GM21825 (cell line): Measurements from ENCODE around the gene IL21R.
"Not testable (repeated sequence)": the region's sequence is repeated elsewhere in the genome, so short reads cannot be mapped to it uniquely, and the experiment has no call there.

Experiments used
- ATAC-seq: cut with Tn5 transposase; IDR thresholded peaks from one replicate; pipeline ENCODE4 v1.9.1; 2021; ENCODE audit warnings: mild to moderate bottlenecking, moderate library complexity; ENCODE audit not compliant: unreplicated experiment

Gene IL21R

GRCh38 chr16:27441998-27442397 lies 40.0 kb downstream of the IL21R start:
- ATAC-seq = no peak

DNA sequence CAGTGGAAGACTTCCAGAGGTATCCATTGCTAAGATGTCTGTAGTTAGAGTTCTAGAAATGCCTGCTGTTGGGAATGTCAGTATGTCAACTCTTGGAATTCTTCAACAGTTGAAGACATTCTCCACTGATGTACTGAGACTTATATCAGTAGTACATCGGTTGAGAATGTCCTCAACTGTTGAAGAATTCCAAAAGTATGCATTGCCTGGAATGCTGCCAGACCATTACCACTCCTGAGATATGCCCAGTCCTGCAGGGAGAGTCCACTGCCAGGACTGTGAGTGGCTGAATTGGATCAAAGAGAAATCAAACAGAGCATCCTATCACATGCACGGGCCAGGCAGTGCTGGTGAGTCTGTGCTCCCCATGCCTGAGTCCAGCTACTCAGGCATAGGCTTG lies 42.0 kb downstream of the IL21R start:
- ATAC-seq = no peak

DNA sequence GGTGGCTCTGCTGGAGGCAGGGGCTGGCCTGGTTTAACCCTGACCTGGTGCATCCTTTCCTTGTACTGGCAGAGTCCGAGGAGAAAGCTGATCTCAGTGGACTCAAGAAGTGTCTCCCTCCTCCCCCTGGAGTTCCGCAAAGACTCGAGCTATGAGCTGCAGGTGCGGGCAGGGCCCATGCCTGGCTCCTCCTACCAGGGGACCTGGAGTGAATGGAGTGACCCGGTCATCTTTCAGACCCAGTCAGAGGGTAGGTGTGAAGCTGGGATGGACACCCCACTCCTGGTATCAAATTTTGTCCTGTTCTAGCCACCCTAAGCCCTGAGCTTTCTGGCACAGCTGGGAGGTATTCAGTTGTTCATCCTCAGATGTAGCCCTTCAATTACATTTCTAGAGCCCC lies 42.5 kb downstream of the IL21R start:
- no peak for ATAC-seq

DNA sequence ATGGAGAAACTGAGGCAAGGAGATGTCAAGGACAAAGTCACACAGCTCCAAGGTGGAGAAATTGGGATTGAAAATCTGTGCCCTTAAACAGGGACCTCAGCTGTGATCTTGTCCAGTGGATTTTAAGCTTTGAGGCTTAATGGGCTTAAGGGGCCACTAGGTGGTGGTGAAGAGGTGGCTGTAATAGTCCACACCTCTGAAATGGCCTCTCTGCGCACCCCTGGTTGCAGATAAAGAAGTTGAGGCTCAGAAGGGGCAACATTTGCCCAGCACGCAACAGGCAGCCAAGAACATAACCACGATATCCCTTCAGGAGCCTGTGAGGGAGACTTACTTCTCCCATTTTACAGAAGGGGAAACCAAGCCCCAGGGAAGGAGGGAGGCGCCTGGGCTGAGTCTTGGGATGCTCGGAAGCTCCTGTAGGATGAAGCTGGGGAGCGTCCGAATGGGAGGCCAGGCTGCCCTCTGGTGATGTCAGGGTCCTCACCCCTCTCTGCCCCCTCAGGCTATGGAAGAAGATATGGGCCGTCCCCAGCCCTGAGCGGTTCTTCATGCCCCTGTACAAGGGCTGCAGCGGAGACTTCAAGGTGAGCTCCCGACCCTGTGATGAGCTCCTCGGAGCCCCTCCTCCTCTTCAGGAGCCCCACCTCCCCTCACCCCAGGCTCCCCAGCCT lies 43.7 kb downstream of the IL21R start:
- no peak for ATAC-seq

- no peak for ATAC-seq
Observed at GRCh38 chr16:27446721-27447120, 44.7 kb downstream of the IL21R start.

DNA sequence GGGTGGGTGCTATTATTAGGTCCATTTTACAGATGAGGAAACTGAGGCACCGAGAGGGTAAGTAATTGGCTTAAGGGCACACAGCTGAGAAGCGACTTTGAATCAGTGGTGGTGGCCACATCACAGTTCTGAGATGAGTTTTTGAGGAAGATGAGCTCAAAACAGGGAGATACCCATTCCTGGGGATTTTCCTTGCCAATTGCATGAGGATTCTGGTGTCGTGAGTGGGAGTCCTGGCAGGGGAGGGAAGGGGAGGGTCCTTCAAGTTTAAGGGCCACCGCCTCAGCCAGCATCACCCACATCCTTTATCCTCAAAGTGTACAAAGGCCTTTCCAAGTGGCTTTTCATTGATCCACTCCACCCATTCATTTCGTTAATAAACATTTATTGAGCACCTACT lies 45.3 kb downstream of the IL21R start:
- ATAC-seq = no peak

DNA sequence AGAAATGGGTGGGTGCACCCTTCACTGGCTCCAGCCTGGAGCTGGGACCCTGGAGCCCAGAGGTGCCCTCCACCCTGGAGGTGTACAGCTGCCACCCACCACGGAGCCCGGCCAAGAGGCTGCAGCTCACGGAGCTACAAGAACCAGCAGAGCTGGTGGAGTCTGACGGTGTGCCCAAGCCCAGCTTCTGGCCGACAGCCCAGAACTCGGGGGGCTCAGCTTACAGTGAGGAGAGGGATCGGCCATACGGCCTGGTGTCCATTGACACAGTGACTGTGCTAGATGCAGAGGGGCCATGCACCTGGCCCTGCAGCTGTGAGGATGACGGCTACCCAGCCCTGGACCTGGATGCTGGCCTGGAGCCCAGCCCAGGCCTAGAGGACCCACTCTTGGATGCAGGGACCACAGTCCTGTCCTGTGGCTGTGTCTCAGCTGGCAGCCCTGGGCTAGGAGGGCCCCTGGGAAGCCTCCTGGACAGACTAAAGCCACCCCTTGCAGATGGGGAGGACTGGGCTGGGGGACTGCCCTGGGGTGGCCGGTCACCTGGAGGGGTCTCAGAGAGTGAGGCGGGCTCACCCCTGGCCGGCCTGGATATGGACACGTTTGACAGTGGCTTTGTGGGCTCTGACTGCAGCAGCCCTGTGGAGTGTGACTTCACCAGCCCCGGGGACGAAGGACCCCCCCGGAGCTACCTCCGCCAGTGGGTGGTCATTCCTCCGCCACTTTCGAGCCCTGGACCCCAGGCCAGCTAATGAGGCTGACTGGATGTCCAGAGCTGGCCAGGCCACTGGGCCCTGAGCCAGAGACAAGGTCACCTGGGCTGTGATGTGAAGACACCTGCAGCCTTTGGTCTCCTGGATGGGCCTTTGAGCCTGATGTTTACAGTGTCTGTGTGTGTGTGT lies 46.8 kb downstream of the IL21R start:
- ATAC-seq = no peak

- peak; percentile 62 for ATAC-seq
Observed at GRCh38 chr16:27449434-27450195, 47.6 kb downstream of the IL21R start.

DNA sequence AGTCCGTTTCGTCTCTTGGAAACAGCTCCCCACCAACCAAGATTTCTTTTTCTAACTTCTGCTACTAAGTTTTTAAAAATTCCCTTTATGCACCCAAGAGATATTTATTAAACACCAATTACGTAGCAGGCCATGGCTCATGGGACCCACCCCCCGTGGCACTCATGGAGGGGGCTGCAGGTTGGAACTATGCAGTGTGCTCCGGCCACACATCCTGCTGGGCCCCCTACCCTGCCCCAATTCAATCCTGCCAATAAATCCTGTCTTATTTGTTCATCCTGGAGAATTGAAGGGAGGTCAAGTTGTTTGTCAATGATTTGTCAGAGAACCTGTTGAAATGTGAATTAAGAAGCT lies 48.2 kb downstream of the IL21R start:
- ATAC-seq = peak; percentile 15

DNA sequence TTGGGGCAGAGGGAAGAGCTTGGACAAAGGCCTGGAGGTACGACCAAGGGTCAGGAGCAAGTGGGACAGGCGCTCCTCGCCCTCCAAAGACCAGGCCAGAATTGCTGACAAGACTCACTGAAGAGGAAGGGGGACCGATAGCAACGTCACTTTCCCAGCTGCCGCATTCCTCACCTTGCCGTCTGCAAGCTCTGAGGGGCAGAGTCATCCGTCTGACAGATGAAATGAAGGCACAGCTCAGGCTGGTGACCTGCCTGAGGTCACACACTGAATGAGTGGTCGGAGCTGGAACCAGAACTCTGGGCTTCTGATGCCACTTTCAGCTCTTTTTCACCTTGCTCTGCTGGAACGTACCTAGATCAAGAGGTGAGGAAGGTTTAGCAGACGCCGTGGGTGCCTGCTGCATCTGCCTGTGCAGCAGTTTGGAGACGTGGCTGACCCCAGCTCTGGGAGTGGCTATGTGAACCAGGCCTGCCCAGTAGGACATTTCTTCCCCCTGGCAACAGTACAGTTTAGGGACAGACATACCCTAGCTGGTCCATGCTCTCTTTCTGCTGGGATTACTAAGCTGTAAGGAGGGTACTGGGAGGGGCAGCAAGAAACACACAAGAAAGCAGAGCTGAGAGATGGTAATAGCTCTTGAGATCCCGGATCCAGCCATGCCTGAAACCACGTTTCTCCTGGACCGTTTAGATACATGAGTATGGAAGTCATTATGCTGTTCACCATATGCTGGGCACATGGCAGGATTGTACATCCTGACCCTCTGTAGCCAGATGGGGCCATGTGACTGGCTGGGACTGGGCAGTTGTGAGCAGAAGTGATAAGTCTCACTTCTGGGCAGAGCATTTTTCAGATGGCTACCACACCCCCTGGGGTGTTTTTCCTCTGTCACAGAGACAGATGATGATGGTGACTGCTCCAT lies 50.9 kb downstream of the IL21R start:
- ATAC-seq = no peak

DNA sequence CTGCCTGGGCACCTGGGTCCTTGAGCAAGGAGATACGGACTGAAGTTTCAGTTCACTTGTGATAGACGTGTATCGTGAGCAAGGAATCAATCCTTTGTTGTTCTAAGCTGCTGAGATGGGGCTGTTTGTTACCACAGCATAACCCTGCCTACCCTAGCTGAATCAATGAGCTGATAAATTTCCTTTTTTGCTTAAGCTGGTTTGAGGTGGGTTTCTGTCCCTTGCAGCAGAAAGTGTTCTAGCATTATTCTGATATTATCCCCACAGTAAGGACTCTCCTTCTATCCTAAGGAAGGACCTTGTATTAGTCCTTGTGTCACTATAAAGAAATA lies 51.5 kb downstream of the IL21R start:
- ATAC-seq = no peak

GRCh38 chr16:27455700-27456099 lies 53.7 kb downstream of the IL21R start:
- ATAC-seq = no peak

DNA sequence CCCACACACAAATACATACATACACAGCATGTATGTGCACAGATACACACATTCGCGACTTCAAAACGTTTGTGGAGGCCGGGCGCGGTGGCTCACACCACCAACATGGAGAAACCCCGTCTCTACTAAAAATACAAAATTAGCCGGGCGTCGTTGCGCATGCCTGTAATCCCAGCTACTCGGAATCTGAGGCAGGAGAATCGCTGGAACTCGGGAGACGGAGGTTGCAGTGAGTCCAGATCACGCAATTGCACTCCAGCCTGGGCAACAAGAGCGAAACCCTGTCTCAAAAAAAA lies 55.6 kb downstream of the IL21R start:
- not testable (repeated sequence) for ATAC-seq

- ATAC-seq = no peak
Observed at GRCh38 chr16:27458258-27458657, 56.3 kb downstream of the IL21R start.

DNA sequence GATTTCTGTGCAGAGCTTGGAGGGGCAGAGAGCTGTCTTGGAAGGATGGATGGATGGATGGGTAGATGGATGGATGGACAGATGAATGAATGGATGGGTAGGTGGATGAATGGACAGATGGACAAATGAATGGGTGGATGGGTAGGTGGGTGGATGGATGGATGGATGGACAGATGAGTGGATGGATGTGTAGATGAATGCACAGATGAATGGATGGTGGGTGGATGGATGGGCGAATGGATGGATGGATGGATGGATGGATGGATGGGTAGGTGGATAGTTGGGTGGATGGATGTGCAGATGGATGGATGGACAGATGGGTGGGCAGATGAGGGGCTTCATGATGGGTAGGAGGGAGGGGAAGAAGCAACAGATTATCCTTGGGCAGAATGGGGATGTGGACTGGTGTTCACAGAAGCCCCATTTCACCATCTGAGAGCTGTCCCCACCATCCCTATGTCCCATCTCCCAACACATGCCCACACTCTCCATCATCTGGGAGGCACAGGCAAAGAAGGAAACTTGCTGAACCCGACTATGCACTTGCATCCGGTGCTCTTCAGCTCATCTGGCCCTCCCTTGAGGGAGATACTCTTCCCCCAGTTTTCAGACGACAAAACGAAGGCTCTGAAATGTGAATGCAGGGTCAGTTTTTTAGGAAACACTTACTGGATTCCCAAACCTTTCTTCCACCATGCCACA lies 57.2 kb downstream of the IL21R start:
- no peak for ATAC-seq

GRCh38 chr16:27460213-27460612 lies 58.2 kb downstream of the IL21R start:
- no peak for ATAC-seq

GRCh38 chr16:27460663-27461482 lies 58.9 kb downstream of the IL21R start:
- ATAC-seq = no peak

- ATAC-seq = no peak
Observed at GRCh38 chr16:27461483-27462171, 59.7 kb downstream of the IL21R start.
